HFF-Myc (cell line): Measurements from ENCODE around the gene TFR2.
"Not testable (repeated sequence)": the region's sequence is repeated elsewhere in the genome, so short reads cannot be mapped to it uniquely, and the experiment has no call there.

Experiments used
- DNase-seq: peaks from one replicate; pipeline ENCODE4 v3.0.0-alpha.2; 2011; ENCODE audit warnings: low read depth; ENCODE audit errors: extremely low read depth
- H3K4me3 ChIP-seq: replicated peaks from 2 replicates; pipeline ENCODE4 v1.5.1; 2011; ENCODE audit warnings: low read depth, mild to moderate bottlenecking, control low read depth, low read length
- CTCF ChIP-seq: IDR thresholded peaks from 2 replicates; pipeline ENCODE4 v1.5.1; 2012; ENCODE audit warnings: mild to moderate bottlenecking, low read depth, low read length, control low read depth; ENCODE audit errors: missing control alignments

Gene TFR2

GRCh38 chr7:100673302-100673941, 32.1 kb upstream of the TFR2 start, which contains the start of gene GNB2:
TSS of gene GNB2 (plus strand) at chr7:100673740. CDS start at chr7:100676266, 2,526 bp downstream.
- peak; percentile 96 for DNase-seq
- peak within 1 kb of the TSS; percentile 86 for H3K4me3 ChIP-seq
- no peak for TF ChIP-seq CTCF

GRCh38 chr7:100671353-100672327, 30.3 kb upstream of the TFR2 start:
- no peak for DNase-seq

GRCh38 chr7:100670074-100670473, 28.7 kb upstream of the TFR2 start:
- DNase-seq, result no peak
- no peak overlapping the region for H3K4me3 ChIP-seq
- TF ChIP-seq CTCF, result no peak

More at GRCh38 chr7:100671353-100672327, 30.3 kb upstream of the TFR2 start:
- no peak for TF ChIP-seq CTCF
- no peak overlapping the region for H3K4me3 ChIP-seq

GRCh38 chr7:100669106-100669505, 27.8 kb upstream of the TFR2 start:
- not testable (repeated sequence) for H3K4me3 ChIP-seq, DNase-seq

- H3K4me3 ChIP-seq, result no peak overlapping the region
- no peak for TF ChIP-seq CTCF
- no peak for DNase-seq
These were observed 26.7 kb upstream of the TFR2 start for GRCh38 chr7:100668069-100668449.

- no peak for DNase-seq
- no peak for TF ChIP-seq CTCF
- H3K4me3 ChIP-seq, result no peak overlapping the region
These were observed 26.1 kb upstream of the TFR2 start for GRCh38 chr7:100667331-100668068.

GRCh38 chr7:100665168-100665726, 23.9 kb upstream of the TFR2 start:
- TF ChIP-seq CTCF, result no peak
- no peak overlapping the region for H3K4me3 ChIP-seq
- no peak for DNase-seq

- not testable (repeated sequence) for DNase-seq, H3K4me3 ChIP-seq
These were observed 20.9 kb upstream of the TFR2 start for GRCh38 chr7:100662194-100662776.
